K562 (cell line): ENCODE data around the gene NISCH. TPM values are rescaled to one million over a fixed set of nuclear protein-coding genes. Genes with fewer than 3 reads are reported as not detected.

Experiments
- ATAC-seq: fragments of 200-7000 bp; cut with Tn5 transposase; 3 replicates; pipeline ENCODE4 v1.9.1; 2020; ENCODE audit warnings: moderate library complexity
- BruUV-seq: library from RNA; stranded (reverse); fragments of 400-500 nt; replicated peaks from 2 replicates; lab custom pipeline; 2021; lab: Mats Ljungman, UMichigan
- CTCF ChIA-PET: fragments of 300-600 bp; formaldehyde crosslinking; extraction: SDS; loops from one replicate; lab custom pipeline; 2021; ENCODE audit warnings: low intra/inter-chr PET ratio; lab: Yijun Ruan, JAX
- POLR2A ChIA-PET: fragments of 300-600, 350-650 bp; sonication (Branson Sonifier 250); formaldehyde crosslinking; extraction: SDS; loops from one replicate; lab custom pipeline; 2021; ENCODE audit warnings: antibody characterized with exemption, inconsistent platforms; lab: Yijun Ruan, JAX
- DNase-seq, 4 experiments: peaks; one replicate each; pipeline versions ENCODE4 v3.0.0 to v3.0.0-alpha.2; 2011 to 2018; ENCODE audit warnings: low spot score in 3 of 4, mixed read lengths in 3 of 4; ENCODE audit errors: extremely low read depth in 1 of 4
- FAIRE-seq: peaks from 2 replicates; lab custom pipeline; 2011; peaks lifted over from hg19 to GRCh38; lab: Jason Lieb, UNC
- H2AFZ ChIP-seq: 2 replicates; pipeline ENCODE4 v1.6.0; 2011; ENCODE audit warnings: low read depth, low read length, control low read depth, inconsistent platforms
- H3K27ac ChIP-seq: fragments of 200-600 bp; 3 replicates; pipeline ENCODE4 v1.8.0; 2011; ENCODE audit warnings: low read depth, mild to moderate bottlenecking, control low read depth, inconsistent platforms, low read length, moderate library complexity, mixed read lengths; ENCODE audit errors: extremely low read depth
- H3K27me3 ChIP-seq, 2 experiments: fragments of 300-600 bp in 1 of 2; 2 replicates in 1 of 2; 3 replicates in 1 of 2; pipeline versions ENCODE4 v1.6.0 to v1.8.0; 2011; ENCODE audit warnings: inconsistent platforms in 2 of 2, low read length in 2 of 2, mild to moderate bottlenecking in 1 of 2, mixed read lengths in 1 of 2, moderate library complexity in 1 of 2; ENCODE audit not compliant: control insufficient read depth in 2 of 2, insufficient read depth in 2 of 2
- H3K36me3 ChIP-seq: fragments of 300-600 bp; 3 replicates; pipeline ENCODE4 v1.8.0; 2011; ENCODE audit warnings: mild to moderate bottlenecking, low read length, inconsistent platforms; ENCODE audit not compliant: control insufficient read depth, insufficient read depth
- H3K4me1 ChIP-seq, 2 experiments: fragments of 200-600 bp in 1 of 2; replicated peaks in 1 of 2; 2 replicates in 1 of 2; 3 replicates in 1 of 2; pipeline versions ENCODE4 v1.5.1 to v1.8.0; 2011; ENCODE audit warnings: inconsistent platforms in 2 of 2, low read length in 2 of 2, mild to moderate bottlenecking in 1 of 2, mixed read lengths in 1 of 2, moderate library complexity in 1 of 2; ENCODE audit not compliant: control insufficient read depth in 2 of 2, insufficient read depth in 2 of 2
- H3K4me2 ChIP-seq: 2 replicates; pipeline ENCODE4 v1.6.1; 2011; ENCODE audit warnings: low read length, control low read depth, inconsistent platforms, mixed read lengths; ENCODE audit not compliant: insufficient read depth
- H3K4me3 ChIP-seq: fragments of 200-600 bp; sonication (generic), shearing (Covaris generic); 2 replicates; pipeline ENCODE4 v1.5.1; 2016; ENCODE audit warnings: control low read depth, inconsistent platforms
- H3K79me2 ChIP-seq: fragments of 200-600 bp; 3 replicates; pipeline ENCODE4 v1.8.0; 2011; ENCODE audit warnings: low read length, inconsistent platforms; ENCODE audit not compliant: control insufficient read depth, insufficient read depth
- H3K9ac ChIP-seq, 2 experiments: 2 replicates each; pipeline versions ENCODE4 v1.6.0 to v1.6.1; 2011; ENCODE audit warnings: low read depth in 2 of 2, low read length in 2 of 2, control low read depth in 1 of 2, inconsistent platforms in 1 of 2, mild to moderate bottlenecking in 1 of 2, mixed read lengths in 1 of 2; ENCODE audit not compliant: insufficient read depth in 1 of 2
- H3K9me1 ChIP-seq: one replicate; pipeline ENCODE4 v1.6.0; 2011; ENCODE audit warnings: inconsistent platforms, mild to moderate bottlenecking, low read length, moderate library complexity; ENCODE audit not compliant: control insufficient read depth, insufficient read depth
- H3K9me3 ChIP-seq: replicated peaks from 2 replicates; pipeline ENCODE4 v1.5.1; 2011; ENCODE audit warnings: low read depth, low read length, inconsistent platforms; ENCODE audit not compliant: control insufficient read depth, insufficient read depth
- H4K20me1 ChIP-seq: replicated peaks from 2 replicates; pipeline ENCODE4 v1.6.1; 2011; ENCODE audit warnings: low read length, inconsistent platforms, mixed read lengths; ENCODE audit not compliant: control insufficient read depth, insufficient read depth
- ATF7 ChIP-seq: fragments of 450-650 bp; IDR thresholded peaks from 2 replicates; pipeline ENCODE4 v1.7.1; 2014; ENCODE audit warnings: mild to moderate bottlenecking, moderate library complexity
- CBX1 ChIP-seq: sonication (generic); IDR thresholded peaks from 2 replicates; pipeline ENCODE4 v1.6.1; 2016; ENCODE audit warnings: antibody characterized with exemption, low read depth, mild to moderate bottlenecking
- CEBPG ChIP-seq, 3 experiments: fragments of 200-800 bp in 1 of 3; sonication (Bioruptor generic) in 1 of 3; sonication (generic) in 1 of 3; formaldehyde crosslinking in 1 of 3; IDR thresholded peaks in 2 of 3; conservative IDR thresholded peaks in 1 of 3; 2 replicates each; pipeline versions ENCODE4 v1.6.1 to v1.8.0; 2016 to 2022; ENCODE audit warnings: missing compliant biosample characterization in 2 of 3, missing genetic modification characterization in 2 of 3, mild to moderate bottlenecking in 1 of 3, missing genetic modification reagents in 1 of 3
- CHCHD3 ChIP-seq: fragments of 250-450 bp; sonication (Bioruptor Pico); IDR thresholded peaks from 2 replicates; pipeline ENCODE4 v2.1.2; 2022; ENCODE audit warnings: mild to moderate bottlenecking
- LARP7 ChIP-seq: fragments of 450-650 bp; IDR thresholded peaks from 2 replicates; pipeline ENCODE4 v1.6.1; 2016
- MEF2A ChIP-seq: IDR thresholded peaks from 2 replicates; pipeline ENCODE4 v1.6.1; 2011; ENCODE audit warnings: low read depth, mild to moderate bottlenecking, low read length, moderate library complexity; ENCODE audit not compliant: control insufficient read depth
- OTX1 ChIP-seq: fragments of 450-650 bp; formaldehyde crosslinking; IDR thresholded peaks from 2 replicates; pipeline ENCODE4 v1.4.0; 2022; ENCODE audit warnings: mild to moderate bottlenecking
- SIRT6 ChIP-seq: IDR thresholded peaks from one replicate; pipeline ENCODE4 v1.6.1; 2012; ENCODE audit warnings: low read depth, mild to moderate bottlenecking, control low read depth, inconsistent platforms, low read length, moderate library complexity
- SUPT5H ChIP-seq: fragments of 450-650 bp; IDR thresholded peaks from 2 replicates; pipeline ENCODE4 v1.6.1; 2016
- TCF3 ChIP-seq: sonication (generic); formaldehyde crosslinking; IDR thresholded peaks from 2 replicates; pipeline ENCODE4 v1.4.0; 2020; ENCODE audit warnings: mild to moderate bottlenecking, missing genetic modification reagents
- UBTF ChIP-seq, 2 experiments: IDR thresholded peaks; 2 replicates each; pipeline ENCODE4 v1.6.1; 2012; ENCODE audit warnings: improper control_type of control experiment in 2 of 2, low read depth in 2 of 2, low read length in 2 of 2, borderline replicate concordance in 1 of 2
- XRCC5 ChIP-seq: fragments of 200-400 bp; formaldehyde crosslinking; IDR thresholded peaks from 2 replicates; pipeline ENCODE4 v1.6.1; 2017; ENCODE audit warnings: low read depth, mild to moderate bottlenecking, low read length
- ZBTB9 ChIP-seq: fragments of 450-650 bp; formaldehyde crosslinking; IDR thresholded peaks from 2 replicates; pipeline ENCODE4 v1.4.0; 2020; ENCODE audit warnings: mild to moderate bottlenecking, moderate library complexity
- ZFP30 ChIP-seq: fragments of 250-450 bp; sonication (Bioruptor Pico); IDR thresholded peaks from 2 replicates; pipeline ENCODE4 v1.8.0; 2022; ENCODE audit warnings: moderate library complexity, mild to moderate bottlenecking, inconsistent platforms, borderline replicate concordance
- ZNF668 ChIP-seq: fragments of 250-450 bp; sonication (Bioruptor Pico); IDR thresholded peaks from 2 replicates; pipeline ENCODE4 v1.8.0; 2022; ENCODE audit warnings: mild to moderate bottlenecking, inconsistent platforms
- ZNF707 ChIP-seq: fragments of 250-450 bp; sonication (Bioruptor Pico); conservative IDR thresholded peaks from 2 replicates; pipeline ENCODE4 v1.8.0; 2022; ENCODE audit warnings: inconsistent platforms, mild to moderate bottlenecking, moderate library complexity
- WGBS: fragments of 100-300 bp; shearing (Covaris generic); methylation state at CpG from one replicate; pipeline ENCODE4 v1.1.6; 2016; ENCODE audit warnings: low coverage, mixed read lengths; ENCODE audit not compliant: insufficient coverage; ENCODE audit errors: missing lambda C conversion rate; 5-methylcytosine and 5-hydroxymethylcytosine counted together
- in situ Hi-C: fragments of 300-500 bp; cut with MboI; formaldehyde crosslinking; loops from 4 replicates; pipeline ENCODE4 v1.15.0; 2018; ENCODE audit warnings: inconsistent platforms, mixed read lengths
- intact Hi-C: fragments of 100-400 bp; cut with micrococcal nuclease; formaldehyde crosslinking; loops from 2 replicates; pipeline ENCODE4 v1.14.2; 2022
- polyA plus RNA-seq, 8 experiments: library from polyadenylated mRNA; depleted of rRNA in 4 of 8; stranded (reverse) in 5 of 8; unstranded in 3 of 8; fragments of >200 nt; fragmentation: Nextera tagmentation in 2 of 8; fragmentation: Illumina TruSeq in 1 of 8; extraction: Ambion mirVana in 2 of 8; extraction: Trizol in 1 of 8; gene quantifications; 2 replicates each; pipeline versions ENCODE4 v1.2.1 to v1.2.3, GENCODE V29; 2011 to 2014; ENCODE audit warnings: inconsistent platforms in 1 of 8, missing spikeins in 1 of 8
- total RNA-seq, 7 experiments: library from RNA; depleted of rRNA in 6 of 7; stranded (reverse); fragments of >200 nt in 6 of 7; fragmentation: Illumina TruSeq in 2 of 7; extraction: Trizol in 2 of 7; gene quantifications; 2 replicates each; pipeline versions ENCODE4 v1.2.1 to v1.2.3, GENCODE V29; 2011 to 2021; ENCODE audit warnings: low replicate concordance in 1 of 7
- TF ChIP-seq, protein P1 (sequence below): fragments of 250-450 bp; sonication (Bioruptor Pico); IDR thresholded peaks from 2 replicates; pipeline ENCODE4 v1.5.0; 2021

Gene NISCH
- total and polyA plus RNA-seq, 9 of the 15 experiments (the other 6 are each of a cell fraction or from before 2014, with no cell fraction given) = 0.44 to 43.5 (median 23.4) TPM

- Histone ChIP-seq H3K4me2 (no peak overlapping the region), H3K27ac (no peak overlapping the region), H3K9me1 (no peaks in the 10 kb centered on the region), H3K27me3 (no peaks in the 10 kb centered on the region), H3K9ac (no peak overlapping the region), H3K4me3 (no peak overlapping the region), H2AFZ (no peak overlapping the region), H3K4me1 (no peaks in the 10 kb centered on the region; a peak in 1 of 5 replicates), H3K79me2 (no peaks in the 10 kb centered on the region; the same call in 2 of the 3 replicates), H4K20me1 (no peaks in the 10 kb centered on the region), H3K9me3 (no peaks in the 10 kb centered on the region), H3K36me3 (peaks cover 64% of the 10 kb centered on the region; the same call in 2 of the 3 replicates)
- in situ Hi-C loops = no loop called here
- FAIRE-seq = no peak
- intact Hi-C loops = no loop called here
- TF ChIP-seq ZFP30 (CRISPR knock-in tag) = no peak
- TF ChIP-seq ZNF668 (CRISPR knock-in tag) = no peak
- no peak for TF ChIP-seq CHCHD3 (CRISPR knock-in tag)
- no peak for TF ChIP-seq MEF2A
- TF ChIP-seq CBX1 = no peak
- no peak for TF ChIP-seq UBTF (IDR thresholded peaks at IDR 0.05; ENCODE audit: borderline replicate concordance in 1 of 2, low read depth in 2 of 2, low read length in 2 of 2)
- no peak for TF ChIP-seq SIRT6
- TF ChIP-seq OTX1 (CRISPR knock-in tag) = no peak
- no peak for TF ChIP-seq LARP7
- no peak for TF ChIP-seq ATF7
- no peak for TF ChIP-seq ZNF707
- no peak for TF ChIP-seq CEBPG (CRISPR knock-in tag; IDR thresholded peaks at IDR 0.05)
- no peak for TF ChIP-seq CEBPG (tag; conservative IDR thresholded peaks at IDR 0.05 in 1 of 2, IDR thresholded peaks at IDR 0.05 in 1 of 2)
- no peak for TF ChIP-seq TCF3 (CRISPR knock-in tag)
- no peak for TF ChIP-seq SUPT5H
- TF ChIP-seq ZBTB9 (CRISPR knock-in tag) = no peak
- no peak for TF ChIP-seq XRCC5
- TF ChIP-seq, protein P1, sequence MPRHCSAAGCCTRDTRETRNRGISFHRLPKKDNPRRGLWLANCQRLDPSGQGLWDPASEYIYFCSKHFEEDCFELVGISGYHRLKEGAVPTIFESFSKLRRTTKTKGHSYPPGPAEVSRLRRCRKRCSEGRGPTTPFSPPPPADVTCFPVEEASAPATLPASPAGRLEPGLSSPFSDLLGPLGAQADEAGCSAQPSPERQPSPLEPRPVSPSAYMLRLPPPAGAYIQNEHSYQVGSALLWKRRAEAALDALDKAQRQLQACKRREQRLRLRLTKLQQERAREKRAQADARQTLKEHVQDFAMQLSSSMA (CRISPR knock-in tag) = no peak
- no peak for DNase-seq
- WGBS = 100% methylated on average over 2 of the region's 5 CpGs
- CTCF ChIA-PET = no interaction called here
- no TSS peak for BruUV-seq
- ATAC-seq = no peak
- POLR2A ChIA-PET = no interaction called here
Observed at GRCh38 chr3:52463416-52463815, 8.0 kb downstream of the NISCH start.
